HG03066 (cell line): ENCODE data around the gene DHPS.

Experiments used
- ATAC-seq: cut with Tn5 transposase; IDR thresholded peaks from one replicate; pipeline ENCODE4 v1.9.1; 2021; ENCODE audit warnings: low read depth; ENCODE audit not compliant: unreplicated experiment

The DHPS gene

GRCh38 chr19:12675940-12676339 is 5.7 kb downstream of the DHPS start:
- no peak for ATAC-seq

DNA sequence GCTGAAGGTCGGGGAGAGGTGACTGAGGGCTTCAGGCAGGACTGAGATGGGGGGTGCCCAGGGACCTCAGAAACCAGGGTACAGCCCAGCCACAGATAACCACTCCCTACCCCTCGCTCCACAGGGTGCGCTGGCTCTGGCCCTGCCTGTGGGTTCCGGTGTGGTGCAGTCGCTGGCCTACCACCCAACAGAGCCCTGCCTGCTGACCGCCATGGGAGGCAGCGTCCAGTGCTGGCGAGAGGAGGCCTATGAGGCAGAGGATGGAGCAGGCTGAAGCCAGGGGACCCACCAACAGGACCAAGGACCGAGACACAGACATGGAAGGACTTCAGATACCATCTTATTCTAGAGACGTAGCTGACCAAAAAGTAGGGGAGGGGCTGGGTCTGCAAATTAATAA is 6.3 kb downstream of the DHPS start:
- ATAC-seq: no peak

GRCh38 chr19:12672744-12673143 is 8.9 kb downstream of the DHPS start:
- ATAC-seq: no peak

- no peak for ATAC-seq
Measured at GRCh38 chr19:12670159-12670928, 11.3 kb downstream of the DHPS start.

DNA sequence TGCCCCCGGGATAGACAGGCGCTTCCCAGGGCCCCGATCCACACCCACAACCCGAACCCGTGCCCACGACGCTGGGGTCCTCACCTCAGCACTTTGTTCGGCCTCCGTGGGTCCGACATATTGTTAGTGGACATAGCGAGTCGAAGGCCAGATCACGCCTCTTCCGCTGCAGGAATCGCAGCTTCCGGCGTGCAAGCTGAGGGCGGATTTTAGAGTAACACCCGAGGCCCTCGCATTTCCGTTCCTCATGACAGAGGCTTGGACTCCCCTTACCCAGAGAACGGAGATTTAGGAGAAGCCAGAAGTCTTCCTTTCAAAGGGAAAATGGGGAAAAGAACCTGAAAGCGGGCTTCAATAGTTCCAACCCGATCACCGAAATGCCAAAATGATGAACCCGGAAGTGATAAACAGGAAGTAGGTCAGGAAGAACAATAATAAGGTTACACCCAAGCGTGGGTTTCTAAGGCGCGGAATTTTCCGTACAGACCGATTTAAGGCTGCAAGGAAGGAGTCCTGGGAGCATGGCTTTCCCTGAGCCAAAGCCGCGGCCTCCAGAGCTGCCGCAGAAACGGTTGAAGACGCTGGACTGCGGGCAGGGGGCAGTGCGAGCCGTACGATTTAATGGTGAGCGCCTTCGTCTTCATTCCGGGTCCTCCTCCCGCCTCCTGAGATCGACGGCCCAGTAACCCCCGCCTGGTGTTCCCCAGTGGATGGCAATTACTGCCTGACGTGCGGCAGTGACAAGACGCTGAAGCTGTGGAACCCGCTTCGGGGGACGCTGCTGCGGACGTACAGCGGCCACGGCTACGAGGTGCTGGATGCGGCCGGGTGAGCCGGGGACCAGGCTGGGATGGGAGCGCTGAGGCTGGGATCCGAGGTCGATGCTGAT is 12.2 kb downstream of the DHPS start:
- no peak for ATAC-seq

- ATAC-seq: no peak
Measured at GRCh38 chr19:12668932-12669269, 12.8 kb downstream of the DHPS start.

DNA sequence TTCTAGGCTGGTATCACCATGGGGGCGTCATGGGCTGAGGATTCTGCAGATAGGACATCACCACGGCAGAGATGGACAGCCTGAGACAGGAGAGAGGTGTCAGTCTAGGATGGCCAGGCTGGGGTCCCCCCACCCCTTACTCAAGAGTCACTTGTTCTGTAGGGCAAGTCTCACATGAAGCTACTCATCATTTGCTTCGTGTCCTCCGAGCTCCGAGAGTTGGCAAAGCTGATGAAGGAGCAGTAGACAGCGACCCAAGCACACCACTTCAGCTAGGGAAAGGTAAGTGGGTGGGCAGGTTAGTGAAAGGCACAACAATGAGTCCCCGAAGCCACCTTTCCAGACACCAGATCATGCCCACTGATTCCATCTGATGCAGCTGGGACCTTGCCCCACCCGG is 13.3 kb downstream of the DHPS start:
- ATAC-seq: no peak

- no peak for ATAC-seq
Measured at GRCh38 chr19:12667731-12668302, 13.9 kb downstream of the DHPS start.

GRCh38 chr19:12666265-12667048 is 15.2 kb downstream of the DHPS start, which contains the start of the genes MAN2B1 and WDR83:
MAN2B1 (minus strand) TSS chr19:12666742; CDS start chr19:12666701, 41 bp downstream.
WDR83 (plus strand) TSS chr19:12666807; CDS start chr19:12669791, 2,984 bp downstream.
- peak; percentile 43 for ATAC-seq

- no peak for ATAC-seq
Measured at GRCh38 chr19:12665671-12666264, 15.9 kb downstream of the DHPS start.

DNA sequence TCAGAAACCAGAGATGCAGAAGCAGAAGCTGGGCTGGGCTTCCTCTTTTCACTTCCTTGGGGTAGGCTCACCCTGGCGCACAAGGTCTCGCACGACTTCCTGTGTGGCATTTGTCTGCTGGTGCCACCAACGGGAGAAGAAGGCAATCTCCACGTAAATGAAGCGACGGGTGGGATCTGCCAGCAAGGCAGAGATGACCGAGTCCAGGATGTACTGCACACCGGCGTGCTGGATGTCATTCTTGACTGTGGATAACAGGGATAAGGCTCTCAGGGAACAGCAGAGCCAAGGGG is 16.5 kb downstream of the DHPS start:
- ATAC-seq: no peak

- no peak for ATAC-seq
Measured at GRCh38 chr19:12664406-12665280, 17.0 kb downstream of the DHPS start.

DNA sequence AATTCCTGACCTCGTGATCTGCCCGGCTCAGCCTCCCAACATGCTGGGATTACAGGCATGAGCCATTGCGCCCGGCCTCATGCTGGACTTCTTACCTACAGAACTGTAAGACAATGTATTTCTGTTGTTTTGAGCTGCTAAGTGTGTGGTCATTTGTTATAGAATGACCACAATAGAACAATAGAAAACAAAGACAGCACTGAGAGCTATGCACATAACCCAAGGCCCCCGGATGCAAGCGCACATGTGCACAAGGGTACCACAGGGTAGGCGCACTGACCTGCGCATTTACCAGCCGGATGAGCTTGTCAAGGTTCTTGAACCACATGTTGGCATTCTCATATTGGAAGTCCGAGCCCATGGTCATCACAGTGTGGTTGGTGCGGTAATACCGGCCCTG is 20.7 kb downstream of the DHPS start:
- ATAC-seq: no peak

GRCh38 chr19:12657966-12658365 is 23.7 kb downstream of the DHPS start:
- ATAC-seq: no peak

GRCh38 chr19:12656899-12657571 is 24.6 kb downstream of the DHPS start:
- ATAC-seq: no peak

DNA sequence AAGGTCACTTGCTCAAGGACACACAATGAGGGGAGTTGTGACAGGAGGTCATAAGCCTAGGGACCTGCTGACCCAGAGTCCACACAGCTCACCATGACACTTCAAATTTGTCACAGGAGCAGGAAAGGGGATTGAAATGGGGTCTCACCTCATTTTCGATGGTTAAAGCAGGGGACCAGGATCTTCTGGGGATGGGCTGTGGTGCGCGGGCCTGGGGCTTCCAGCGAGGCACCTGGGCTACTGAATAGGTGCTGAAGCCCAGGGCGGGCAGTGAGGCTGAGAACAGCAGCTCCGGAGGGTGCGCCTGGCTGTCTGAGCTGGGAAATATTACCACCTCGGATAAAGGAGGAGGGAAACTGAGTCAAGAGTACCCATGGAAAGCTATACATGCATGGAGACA is 26.1 kb downstream of the DHPS start:
- no peak for ATAC-seq

GRCh38 chr19:12652219-12652618 is 29.5 kb downstream of the DHPS start:
- ATAC-seq: no peak

DNA sequence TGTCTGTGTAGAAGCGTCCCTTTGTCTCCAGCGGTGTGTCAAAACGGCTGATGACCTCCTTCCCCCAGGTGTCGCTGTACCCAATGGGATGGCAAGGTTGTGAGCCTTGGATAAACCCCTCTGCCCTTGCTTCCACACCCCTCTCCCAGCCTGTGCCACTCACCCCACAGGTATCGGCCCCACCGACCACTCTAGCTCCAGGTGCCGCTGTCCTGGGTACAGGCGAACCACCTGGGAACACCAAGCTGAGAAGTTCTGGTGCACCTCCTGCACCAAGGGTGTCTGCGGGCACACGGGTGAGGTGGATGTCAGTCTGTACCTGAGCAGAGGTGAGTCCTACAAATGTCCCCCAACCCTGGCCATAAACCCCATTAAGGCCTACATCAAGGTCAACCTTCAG is 31.7 kb downstream of the DHPS start:
- ATAC-seq: no peak

DNA sequence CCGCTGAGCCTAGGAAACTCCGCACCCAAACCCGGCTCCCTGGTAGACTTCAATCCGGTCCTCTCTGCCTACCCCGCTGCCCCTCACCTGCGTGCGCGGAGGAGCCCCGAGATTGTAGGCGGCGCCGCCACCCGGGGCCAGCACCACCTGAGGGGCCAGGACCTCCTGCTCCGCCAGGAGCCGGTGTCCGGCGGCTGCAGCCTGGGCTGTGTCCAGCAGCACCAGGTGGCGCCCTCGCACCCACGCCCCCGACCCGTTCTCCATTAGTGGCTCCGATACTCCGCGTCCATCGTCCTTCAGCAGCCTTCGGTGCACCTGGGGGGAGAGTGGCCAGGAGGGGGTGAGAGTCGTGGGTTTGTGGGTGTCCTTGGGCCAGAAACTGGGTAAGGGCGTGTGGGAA is 33.6 kb downstream of the DHPS start:
- no peak for ATAC-seq
